T-helper 2 cell treated with Interferon-gamma antibody and Interleukin-4, amounts not matched to agents 5 μg/mL and 100 μg/mL, for 36 hours (primary cell): Measurements from ENCODE around the gene PPP1R15B.
A peak's percentile ranks its signal among the peaks of the same experiment; 100 is the strongest.
"Not testable (repeated sequence)": the region's sequence is repeated elsewhere in the genome, so short reads cannot be mapped to it uniquely, and the experiment has no call there.

Source experiments
- DNase-seq: peaks from one replicate; pipeline ENCODE4 v3.0.0; 2021; ENCODE audit warnings: low spot score
- H3K27ac Mint-ChIP-seq: one replicate; pipeline ENCODE4 v1.8.0; 2021; ENCODE audit warnings: mild to moderate bottlenecking, mixed read lengths
- H3K27me3 Mint-ChIP-seq: one replicate; pipeline ENCODE4 v1.8.0; 2021; ENCODE audit warnings: low read depth, mixed read lengths
- H3K36me3 Mint-ChIP-seq: one replicate; pipeline ENCODE4 v1.8.0; 2021; ENCODE audit warnings: low read depth, mixed read lengths
- H3K4me1 Mint-ChIP-seq: one replicate; pipeline ENCODE4 v1.8.0; 2021; ENCODE audit warnings: low read depth, mixed read lengths
- H3K4me3 Mint-ChIP-seq: one replicate; pipeline ENCODE4 v1.8.0; 2022; ENCODE audit warnings: mild to moderate bottlenecking, moderate library complexity, mixed read lengths
- H3K9me3 Mint-ChIP-seq: one replicate; pipeline ENCODE4 v1.8.0; 2021; ENCODE audit warnings: mixed read lengths

PPP1R15B gene

DNA sequence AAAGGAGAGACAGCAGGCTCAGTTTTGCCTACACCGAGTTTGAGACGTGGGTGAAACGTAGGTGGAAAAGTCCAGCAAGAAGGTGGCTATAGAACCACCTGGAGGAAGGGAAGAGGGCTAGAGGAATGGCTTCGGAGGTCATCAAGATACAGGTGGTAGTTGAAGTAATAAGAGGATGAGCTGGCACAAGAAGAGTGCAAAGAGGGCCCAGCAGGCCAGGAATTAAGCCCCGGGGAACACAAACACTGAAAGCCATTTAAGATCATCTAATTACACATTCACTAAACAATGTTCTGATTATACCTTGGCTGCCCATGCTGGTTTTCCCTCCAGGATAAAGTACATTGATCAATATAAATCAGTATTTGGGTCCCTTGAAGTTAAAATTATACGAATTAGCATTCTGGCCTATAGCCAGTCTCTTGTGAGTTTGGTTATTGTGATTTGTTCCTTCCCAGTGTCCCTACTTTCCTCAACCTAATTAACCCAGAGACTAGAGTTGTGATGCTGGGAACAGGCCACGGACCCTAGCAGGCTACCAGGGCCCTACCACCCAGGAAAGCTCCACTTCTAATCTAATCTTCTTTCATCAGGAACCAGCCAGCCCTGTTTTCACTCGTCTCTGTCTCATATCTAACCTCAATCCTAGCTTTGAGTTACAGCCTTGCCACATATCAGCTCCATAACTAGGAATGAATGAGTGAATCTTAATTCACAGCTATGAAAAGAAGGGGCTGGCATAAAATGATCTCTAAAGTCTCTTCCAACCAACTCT is 26.4 kb upstream of the PPP1R15B start:
- no peaks in the 10 kb centered on the region for H3K27me3 Mint-ChIP-seq
- H3K4me1 Mint-ChIP-seq, result peaks cover 2% of the 10 kb centered on the region
- H3K4me3 Mint-ChIP-seq, result no peak overlapping the region
- no peak for DNase-seq
- H3K27ac Mint-ChIP-seq, result no peak overlapping the region
- no peaks in the 10 kb centered on the region for H3K9me3 Mint-ChIP-seq
- peaks cover 28% of the 10 kb centered on the region for H3K36me3 Mint-ChIP-seq

DNA sequence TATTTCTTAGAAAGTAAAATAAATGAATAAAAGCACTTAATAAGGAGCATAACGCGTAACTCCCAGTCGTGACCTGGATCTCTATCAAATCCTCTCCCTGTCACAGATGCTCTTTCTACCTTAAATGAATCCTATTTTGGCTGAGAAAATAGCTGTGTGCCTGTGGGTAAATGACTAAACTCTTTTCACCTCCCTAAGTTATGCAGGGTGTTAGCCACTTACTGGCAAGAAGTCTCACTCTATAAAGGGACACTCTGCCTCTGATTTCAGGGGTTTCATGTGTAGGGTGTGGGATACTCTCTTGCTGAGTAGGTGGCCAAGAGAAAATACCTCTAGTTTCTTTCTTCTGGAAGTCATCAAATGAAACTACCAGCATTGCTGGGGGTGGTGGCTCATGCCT is 24.3 kb upstream of the PPP1R15B start:
- peaks cover 28% of the 10 kb centered on the region for H3K36me3 Mint-ChIP-seq
- H3K4me1 Mint-ChIP-seq, result peaks cover 2% of the 10 kb centered on the region
- H3K27ac Mint-ChIP-seq, result no peak overlapping the region
- no peaks in the 10 kb centered on the region for H3K9me3 Mint-ChIP-seq
- no peak for DNase-seq
- no peaks in the 10 kb centered on the region for H3K27me3 Mint-ChIP-seq
- no peak overlapping the region for H3K4me3 Mint-ChIP-seq

DNA sequence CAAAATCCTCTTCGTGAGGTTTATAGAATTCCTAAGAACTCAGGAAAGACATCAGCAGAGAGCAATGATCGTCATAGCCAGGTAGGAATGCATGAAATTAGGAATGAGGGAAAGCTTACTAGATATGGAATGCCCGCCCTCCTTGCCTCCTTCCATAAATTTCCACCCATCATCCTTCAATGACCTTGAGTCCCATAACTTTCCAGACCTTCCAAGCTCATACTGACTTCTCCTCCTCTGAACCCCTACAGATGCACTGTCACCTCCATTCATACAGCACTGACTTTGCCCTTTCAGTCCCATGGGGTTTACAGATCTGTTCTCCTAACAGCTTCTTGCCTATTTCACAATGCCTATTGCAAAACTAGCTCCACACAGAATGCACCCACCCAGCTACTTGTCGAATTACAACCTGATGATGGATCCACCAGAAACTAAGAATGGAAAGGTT is 23.8 kb upstream of the PPP1R15B start:
- no peaks in the 10 kb centered on the region for H3K9me3 Mint-ChIP-seq
- H3K4me3 Mint-ChIP-seq, result no peak overlapping the region
- peaks cover 2% of the 10 kb centered on the region for H3K4me1 Mint-ChIP-seq
- peaks cover 28% of the 10 kb centered on the region for H3K36me3 Mint-ChIP-seq
- no peak overlapping the region for H3K27ac Mint-ChIP-seq
- no peaks in the 10 kb centered on the region for H3K27me3 Mint-ChIP-seq
- DNase-seq, result no peak

DNA sequence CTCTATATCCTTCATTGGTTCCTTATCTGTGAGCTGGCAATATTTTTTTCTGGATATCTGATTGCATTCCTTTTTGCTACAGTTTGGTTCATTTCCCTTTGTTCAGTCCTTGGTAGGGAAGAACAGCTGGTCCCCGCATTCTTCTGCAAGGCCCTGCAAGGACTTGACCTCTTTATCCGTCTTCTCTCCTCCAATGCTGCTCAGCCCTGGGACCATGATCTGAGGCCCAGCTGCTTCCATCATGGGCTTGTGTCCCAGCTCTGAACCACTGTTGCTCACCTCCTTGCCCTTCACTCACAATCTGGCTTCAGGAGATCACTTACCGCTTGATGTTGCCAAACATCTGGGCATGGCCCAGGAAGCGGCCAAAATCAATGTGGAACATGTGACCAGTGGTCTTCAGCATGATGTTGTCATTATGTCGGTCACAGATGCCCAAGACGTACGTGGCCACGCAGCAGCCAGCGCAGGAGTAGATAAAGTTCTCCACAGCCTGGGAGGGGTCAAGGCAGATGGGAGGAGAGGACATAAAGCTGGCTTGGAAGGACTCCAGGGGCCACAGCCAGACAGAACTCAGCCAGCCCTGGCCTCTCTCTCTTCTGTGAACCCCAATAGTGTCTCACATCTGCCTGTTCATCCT is 22.6 kb upstream of the PPP1R15B start:
- Mint-ChIP-seq H3K4me1 (no peaks in the 10 kb centered on the region), H3K27ac (no peak overlapping the region)

DNA sequence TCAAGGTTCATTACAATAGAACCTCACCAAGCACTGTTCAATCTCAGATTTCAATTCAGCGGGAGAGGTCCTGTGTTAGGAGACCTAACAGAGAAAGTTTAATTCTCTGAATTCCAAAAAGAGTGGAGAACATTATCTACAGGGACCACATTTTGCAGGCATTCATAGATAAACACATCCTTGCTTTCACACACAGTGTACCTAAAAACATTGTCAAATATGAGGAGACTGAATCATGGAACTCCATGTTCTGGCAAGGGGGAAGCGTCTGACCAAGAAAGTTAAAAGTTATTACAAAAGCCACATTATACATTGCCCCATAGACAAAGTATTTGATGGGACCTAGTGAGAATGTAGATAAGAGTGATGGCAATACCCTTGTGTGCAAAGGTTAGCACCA is 21.1 kb upstream of the PPP1R15B start:
- H3K36me3 Mint-ChIP-seq, result peaks cover 23% of the 10 kb centered on the region
- no peak for DNase-seq
- H3K4me1 Mint-ChIP-seq, result no peaks in the 10 kb centered on the region
- H3K27ac Mint-ChIP-seq, result no peak overlapping the region
- no peaks in the 10 kb centered on the region for H3K9me3 Mint-ChIP-seq
- no peaks in the 10 kb centered on the region for H3K27me3 Mint-ChIP-seq
- no peak overlapping the region for H3K4me3 Mint-ChIP-seq

More for the DNA sequence above, 22.6 kb upstream of the PPP1R15B start:
- DNase-seq, result no peak
- Mint-ChIP-seq H3K36me3 (peaks cover 24% of the 10 kb centered on the region), H3K9me3 (no peaks in the 10 kb centered on the region), H3K27me3 (no peaks in the 10 kb centered on the region), H3K4me3 (no peak overlapping the region)

DNA sequence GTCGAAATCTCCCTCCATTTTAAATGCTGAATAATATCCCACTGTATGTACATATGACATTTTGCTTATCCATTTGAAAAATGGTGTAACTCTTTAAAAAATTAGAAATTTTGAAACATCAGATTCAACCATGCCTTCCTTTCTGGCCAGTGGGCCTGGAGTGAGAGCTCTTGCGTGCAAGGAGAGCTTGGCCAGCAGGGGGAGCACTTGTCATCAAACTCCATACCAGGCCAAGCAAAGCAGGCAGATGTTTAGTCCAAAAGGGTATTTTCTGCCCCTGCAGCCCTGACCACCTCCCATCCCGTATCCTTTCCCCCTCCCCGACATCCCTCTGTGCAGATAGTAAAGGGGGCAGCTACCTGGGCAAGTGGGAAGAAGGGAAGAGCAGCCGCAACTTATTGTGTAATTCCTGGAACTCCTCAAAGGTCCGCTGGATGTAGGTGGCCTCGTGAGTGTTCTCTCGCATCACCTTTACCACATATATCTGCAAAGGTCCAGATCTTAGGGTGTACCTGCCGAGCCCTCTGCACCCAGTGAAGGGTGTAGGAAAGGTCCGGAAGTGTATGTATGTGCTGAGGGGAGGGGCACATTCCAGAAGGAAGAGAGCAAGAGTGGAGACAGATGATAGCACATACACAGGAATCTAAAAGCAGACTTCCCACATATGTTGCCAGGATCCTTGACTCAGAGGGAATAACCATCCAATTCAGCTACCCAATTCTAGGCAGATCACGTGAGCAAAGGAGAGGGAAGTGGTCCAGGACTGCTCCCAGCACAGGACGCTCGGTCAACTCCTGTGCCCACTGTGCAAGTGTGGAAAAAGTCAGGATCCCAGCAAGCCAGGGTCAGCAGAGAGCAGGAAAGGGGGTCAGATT is 19.9 kb upstream of the PPP1R15B start:
- H3K27ac Mint-ChIP-seq, result no peak overlapping the region
- H3K27me3 Mint-ChIP-seq, result no peaks in the 10 kb centered on the region
- H3K36me3 Mint-ChIP-seq, result peaks cover 23% of the 10 kb centered on the region
- H3K9me3 Mint-ChIP-seq, result no peaks in the 10 kb centered on the region
- H3K4me1 Mint-ChIP-seq, result no peaks in the 10 kb centered on the region
- H3K4me3 Mint-ChIP-seq, result no peak overlapping the region
- peak; percentile 58 for DNase-seq

DNA sequence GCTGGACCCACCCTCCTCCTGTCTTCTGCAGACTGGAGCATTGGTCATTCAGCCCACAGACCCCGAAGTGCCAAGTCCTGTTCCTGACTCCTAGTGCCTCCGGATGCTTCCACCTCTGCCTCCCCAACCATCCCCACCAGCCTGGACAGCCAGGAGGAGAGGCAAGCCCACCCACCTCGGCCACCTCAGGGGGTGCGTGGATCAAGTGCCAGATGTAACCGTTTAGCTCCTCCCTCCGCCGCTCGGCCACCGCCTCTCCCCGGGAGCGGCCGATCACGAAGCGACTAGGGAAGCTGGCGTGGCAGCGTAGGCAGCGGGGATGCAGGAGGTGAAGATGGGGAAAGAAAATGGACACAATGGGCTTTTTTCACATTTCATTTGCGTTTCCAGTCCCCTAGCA is 18.1 kb upstream of the PPP1R15B start:
- no peak overlapping the region for H3K27ac Mint-ChIP-seq
- H3K4me1 Mint-ChIP-seq, result no peaks in the 10 kb centered on the region
- DNase-seq, result no peak
- no peak overlapping the region for H3K4me3 Mint-ChIP-seq
- H3K36me3 Mint-ChIP-seq, result peaks cover 28% of the 10 kb centered on the region
- H3K27me3 Mint-ChIP-seq, result no peaks in the 10 kb centered on the region
- no peaks in the 10 kb centered on the region for H3K9me3 Mint-ChIP-seq

DNA sequence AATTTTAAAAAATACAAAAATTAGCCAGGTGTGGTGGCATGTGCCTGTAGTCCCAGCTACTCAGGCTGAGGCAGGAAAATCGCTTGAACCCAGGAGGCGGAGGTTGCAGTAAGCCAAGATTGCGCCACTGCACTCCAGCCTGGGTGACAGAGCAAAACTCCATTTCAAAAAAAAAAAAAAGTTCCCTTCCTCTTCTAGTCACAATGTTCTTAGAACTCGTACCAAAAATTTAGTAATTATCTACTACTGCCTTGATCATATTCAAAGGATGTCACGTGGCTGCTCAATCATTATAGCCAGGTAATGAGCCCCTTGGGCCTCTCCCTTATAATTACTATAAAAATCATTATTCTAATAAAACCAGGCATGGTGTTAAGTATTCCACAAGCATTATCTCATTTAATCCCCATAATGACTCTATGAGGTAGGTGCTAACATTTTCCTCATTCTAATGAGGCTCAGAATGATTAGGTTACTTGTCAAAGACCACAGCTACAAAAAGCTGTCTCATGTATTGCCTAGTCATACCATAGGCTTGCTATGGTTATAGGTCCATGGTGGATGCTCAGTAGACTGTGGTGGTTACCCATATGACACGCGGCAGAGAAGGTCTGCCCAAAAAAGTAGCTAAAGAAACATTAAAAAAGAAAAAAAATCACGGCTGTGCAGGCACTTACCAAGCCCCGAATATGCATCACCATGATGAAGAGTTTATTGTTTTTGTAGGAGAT is 15.5 kb upstream of the PPP1R15B start:
- Mint-ChIP-seq H3K4me3 (no peak overlapping the region), H3K27me3 (no peaks in the 10 kb centered on the region), H3K9me3 (no peaks in the 10 kb centered on the region), H3K36me3 (peaks cover 21% of the 10 kb centered on the region), H3K4me1 (no peaks in the 10 kb centered on the region), H3K27ac (no peak overlapping the region)
- no peak for DNase-seq

DNA sequence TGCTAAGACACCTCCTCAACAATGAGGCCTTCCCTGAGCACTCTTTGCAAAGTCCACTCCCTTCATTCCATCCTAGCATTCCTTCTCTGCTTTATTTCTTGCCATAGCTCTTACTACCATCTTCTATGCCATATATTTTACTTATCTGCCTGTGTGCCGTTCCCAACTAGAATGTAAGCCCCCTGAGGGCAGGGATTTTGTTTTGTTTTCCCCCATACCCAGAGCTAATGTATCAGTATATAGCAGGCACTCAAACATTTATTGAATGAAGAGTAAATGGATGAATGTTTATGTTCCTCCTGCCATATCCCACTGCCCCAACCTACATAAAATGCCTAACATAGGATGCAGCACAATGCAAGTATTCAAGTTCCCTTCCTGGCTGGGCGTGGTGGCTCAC is 14.9 kb upstream of the PPP1R15B start:
- no peak overlapping the region for H3K4me3 Mint-ChIP-seq
- peaks cover 16% of the 10 kb centered on the region for H3K36me3 Mint-ChIP-seq
- no peaks in the 10 kb centered on the region for H3K4me1 Mint-ChIP-seq
- H3K9me3 Mint-ChIP-seq, result no peaks in the 10 kb centered on the region
- H3K27ac Mint-ChIP-seq, result no peak overlapping the region
- DNase-seq, result no peak
- no peaks in the 10 kb centered on the region for H3K27me3 Mint-ChIP-seq

DNA sequence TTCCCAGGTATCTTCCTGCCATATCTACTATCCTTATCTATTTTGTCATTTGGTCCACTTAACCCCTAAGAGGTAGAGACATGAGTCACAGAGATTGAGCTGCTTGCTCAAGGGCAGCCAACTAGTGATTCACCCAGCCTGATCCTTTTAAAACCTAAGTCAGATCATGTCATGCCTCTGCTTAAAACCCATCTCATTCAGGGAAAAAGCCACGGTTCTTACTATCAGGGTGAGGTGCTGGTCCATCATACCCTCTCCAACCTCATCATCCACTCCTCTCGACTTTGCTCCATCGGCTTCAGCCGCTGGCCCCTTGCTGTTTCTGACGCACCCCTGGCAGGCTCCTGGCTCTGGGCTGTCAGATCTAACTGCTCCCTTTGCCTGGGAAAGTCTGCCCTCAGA is 14.4 kb upstream of the PPP1R15B start:
- Mint-ChIP-seq H3K9me3 (no peaks in the 10 kb centered on the region), H3K4me3 (no peak overlapping the region), H3K27me3 (no peaks in the 10 kb centered on the region), H3K36me3 (peaks cover 16% of the 10 kb centered on the region), H3K27ac (no peak overlapping the region), H3K4me1 (no peaks in the 10 kb centered on the region)
- DNase-seq, result no peak

DNA sequence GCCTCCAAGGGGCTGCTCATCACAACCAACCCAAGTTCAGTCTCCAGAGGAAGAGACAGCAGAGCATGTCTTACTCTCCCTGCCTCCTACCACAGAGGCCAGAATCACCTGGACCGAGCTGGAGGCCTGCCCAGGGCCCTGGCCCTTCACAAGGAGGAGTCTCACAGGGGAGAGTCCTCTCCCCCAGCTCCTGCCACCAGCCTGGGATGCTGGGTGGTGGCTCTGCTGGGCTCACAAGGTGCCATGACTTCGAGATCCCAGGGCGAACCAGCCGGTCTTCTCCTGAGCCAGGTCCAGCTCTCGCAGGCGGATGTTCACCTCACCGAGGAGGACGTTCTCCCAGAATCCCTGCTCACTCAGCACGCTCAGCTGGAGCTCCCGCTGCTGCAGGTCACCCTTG is 13.0 kb upstream of the PPP1R15B start:
- H3K36me3 Mint-ChIP-seq, result peaks cover 16% of the 10 kb centered on the region

DNA sequence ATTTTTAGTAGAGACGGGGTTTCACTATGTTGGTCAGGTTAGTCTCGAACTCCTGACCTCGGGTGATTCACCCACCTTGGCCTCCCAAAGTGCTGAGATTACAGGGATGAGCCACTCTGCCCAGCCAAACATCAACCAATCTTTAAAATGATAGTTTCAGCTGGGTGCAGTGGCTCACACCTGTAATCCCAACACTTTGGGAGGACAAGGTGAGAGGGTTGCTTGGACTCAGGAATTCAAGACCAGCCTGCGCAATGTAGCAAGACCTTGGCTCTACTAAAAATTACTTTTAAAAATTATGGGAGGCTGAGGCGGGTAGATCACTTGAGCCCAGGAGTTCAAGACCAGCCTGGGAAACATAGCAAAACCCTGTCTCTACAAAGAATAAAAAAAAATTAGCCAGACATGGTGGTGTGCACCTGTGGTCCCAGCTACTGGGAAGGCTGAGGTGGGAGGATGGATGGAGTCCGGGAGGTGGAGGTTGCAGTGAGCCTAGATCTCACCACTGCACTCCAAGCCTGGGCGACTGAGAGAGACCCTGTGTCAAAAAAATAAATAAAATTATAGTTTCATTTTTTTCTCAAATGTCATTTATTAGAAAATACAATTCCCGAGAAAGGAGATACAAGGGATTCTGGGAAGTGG is 10.6 kb upstream of the PPP1R15B start:
- not testable (repeated sequence) for DNase-seq, H3K9me3 Mint-ChIP-seq, H3K27ac Mint-ChIP-seq, H3K4me3 Mint-ChIP-seq, H3K27me3 Mint-ChIP-seq
- Mint-ChIP-seq H3K36me3 (peaks cover 15% of the 10 kb centered on the region), H3K4me1 (peaks cover 22% of the 10 kb centered on the region)

More for the DNA sequence above, 13.0 kb upstream of the PPP1R15B start:
- no peak overlapping the region for H3K4me3 Mint-ChIP-seq
- H3K27ac Mint-ChIP-seq, result no peak overlapping the region
- H3K4me1 Mint-ChIP-seq, result peaks cover 5% of the 10 kb centered on the region
- no peaks in the 10 kb centered on the region for H3K27me3 Mint-ChIP-seq
- H3K9me3 Mint-ChIP-seq, result no peaks in the 10 kb centered on the region
- no peak for DNase-seq

DNA sequence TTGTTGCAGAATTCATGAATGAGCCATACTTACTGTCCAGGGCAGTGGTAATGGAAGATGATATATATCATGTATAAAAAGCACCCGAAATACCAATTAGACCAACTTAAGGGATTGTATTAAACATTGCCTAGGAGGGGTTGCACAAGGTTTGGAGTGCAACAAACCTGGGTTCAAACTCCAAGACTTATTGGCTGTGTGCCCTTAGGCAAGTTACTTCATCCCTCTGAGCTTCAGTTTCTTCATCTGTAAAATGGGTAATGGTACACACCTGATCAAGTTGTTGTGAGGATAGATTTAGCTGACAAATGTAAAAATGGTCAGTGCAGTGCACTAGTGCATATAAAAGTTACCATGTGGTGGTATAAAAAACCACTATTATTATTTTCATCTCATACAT is 9.8 kb upstream of the PPP1R15B start:
- H3K4me1 Mint-ChIP-seq, result peaks cover 24% of the 10 kb centered on the region

More for the DNA sequence above, 9.8 kb upstream of the PPP1R15B start:
- Mint-ChIP-seq H3K9me3 (no peaks in the 10 kb centered on the region), H3K4me3 (no peak overlapping the region), H3K36me3 (peaks cover 12% of the 10 kb centered on the region), H3K27me3 (no peaks in the 10 kb centered on the region), H3K27ac (no peak overlapping the region)
- DNase-seq, result no peak
